Dedifferentiated amniotic fluid mesenchymal stem cell (primary cell): ENCODE measurements around the gene DEFB114.

Experiments
- DNase-seq: peaks from one replicate; pipeline ENCODE4 v3.0.0-alpha.2; 2016; ENCODE audit errors: extremely low spot score

DEFB114 gene

DNA sequence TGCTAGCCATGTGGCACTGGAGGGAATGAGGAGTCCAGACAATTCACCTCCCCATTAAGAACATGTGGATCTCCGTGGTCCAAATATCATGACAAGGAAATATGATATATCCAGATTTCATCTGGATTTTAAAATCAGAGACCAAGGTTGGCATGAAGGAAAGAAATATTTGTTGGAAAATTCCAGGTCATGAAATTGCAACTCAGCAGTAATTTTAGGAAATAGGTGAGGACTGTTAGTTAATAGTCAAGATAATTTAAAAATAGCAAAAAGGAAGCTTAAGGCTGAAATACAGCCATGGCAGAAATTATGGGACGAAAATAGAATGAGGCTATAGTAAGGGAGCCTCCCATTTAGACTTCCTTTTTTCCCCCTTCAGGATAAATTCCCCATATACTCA, 26.9 kb downstream of the DEFB114 start:
- no peak for DNase-seq

DNA sequence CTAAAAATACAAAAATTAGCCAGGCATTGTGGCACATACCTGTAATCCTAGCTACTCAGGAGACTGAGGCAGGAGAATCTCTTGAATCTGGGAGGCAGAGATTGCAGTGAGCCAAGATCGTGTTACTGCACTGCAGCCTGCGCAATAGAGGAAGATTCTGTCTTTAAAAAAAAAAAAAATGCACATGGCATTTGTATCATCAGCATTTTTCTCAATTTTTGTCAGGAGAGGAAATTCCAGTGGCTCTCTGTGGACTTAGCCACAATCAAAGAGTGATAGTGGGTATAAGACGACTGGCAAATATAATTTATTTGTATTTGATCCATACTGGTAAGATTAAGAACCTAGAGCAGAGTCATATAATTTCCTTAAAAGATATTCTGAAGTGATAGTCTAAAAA, 28.6 kb downstream of the DEFB114 start:
- no peak for DNase-seq

DNA sequence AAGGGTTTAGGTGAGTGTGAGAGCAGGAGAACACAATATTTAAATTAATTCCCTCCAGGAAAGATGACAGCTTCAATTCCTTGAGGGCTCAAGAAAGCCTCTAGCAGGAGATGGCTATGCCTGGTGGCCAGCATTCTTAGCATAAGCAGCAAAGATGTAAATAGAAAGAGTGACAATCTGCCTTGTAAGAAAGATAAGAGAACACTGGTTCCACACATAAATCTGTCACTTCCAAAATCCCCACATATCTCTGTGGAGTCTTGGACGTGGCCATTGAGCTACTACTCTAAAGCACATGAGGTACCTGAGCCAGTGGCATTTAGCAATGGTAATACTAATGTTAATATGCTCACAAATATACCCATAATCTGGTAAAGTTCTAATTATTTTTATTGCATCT, 29.2 kb downstream of the DEFB114 start:
- DNase-seq, result no peak

DNA sequence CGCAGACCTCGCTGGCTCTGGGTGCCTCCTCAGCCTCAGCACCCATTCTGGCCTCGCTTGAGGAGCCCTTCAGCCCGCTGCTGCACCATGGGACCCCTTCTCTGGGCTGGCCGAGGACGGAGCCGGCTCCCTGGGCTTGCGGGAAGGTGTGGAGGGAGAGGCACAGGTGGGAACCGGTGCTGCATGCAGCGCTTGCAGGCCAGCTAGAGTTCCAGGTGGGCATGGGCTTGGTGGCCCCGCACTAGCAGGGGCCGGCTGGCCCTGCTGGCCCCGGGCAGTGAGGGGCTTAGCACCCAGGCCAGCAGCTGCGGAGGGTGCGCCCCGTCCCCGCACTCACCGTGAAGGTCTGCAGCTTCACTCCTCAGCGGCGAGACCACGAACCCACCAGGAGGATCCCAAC, 30.4 kb downstream of the DEFB114 start:
- DNase-seq, result no peak

DNA sequence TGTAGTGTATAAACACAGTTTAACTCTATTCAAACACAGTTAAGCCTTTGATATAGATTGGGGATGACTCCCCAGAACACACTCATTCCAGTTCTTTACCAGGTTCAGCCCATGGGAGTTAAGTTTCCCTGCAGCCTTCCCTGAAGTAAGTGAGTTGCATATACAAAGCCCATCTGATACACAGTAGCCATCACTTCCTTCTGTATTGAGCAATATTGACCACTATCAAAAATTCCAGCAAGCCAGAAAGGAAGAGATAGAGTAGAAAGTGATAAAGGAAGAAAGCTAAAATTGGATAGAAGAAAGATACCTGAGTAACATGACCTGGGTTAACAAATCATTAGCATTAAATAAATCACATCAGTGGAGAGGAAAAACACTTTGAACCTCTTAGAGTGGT, 34.6 kb downstream of the DEFB114 start:
- DNase-seq, result no peak

DNA sequence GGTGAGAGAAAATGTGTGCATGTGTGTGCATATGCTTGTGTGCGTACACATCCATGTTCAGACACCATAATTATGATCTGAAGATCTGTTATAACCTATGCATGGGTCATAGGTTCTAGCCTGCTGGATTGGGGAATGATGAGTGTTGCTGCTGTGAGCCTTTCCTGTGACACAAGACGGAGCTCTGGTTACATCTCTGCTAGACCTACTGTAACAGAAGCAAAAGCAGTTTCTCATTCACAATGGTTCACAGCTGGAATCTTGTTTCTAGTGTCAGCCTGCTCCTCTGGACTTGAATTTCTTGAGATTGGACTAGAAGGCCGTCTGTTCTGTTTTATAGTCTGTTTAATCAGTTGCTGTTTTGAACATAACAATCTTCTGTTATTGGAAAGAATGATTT, 40.1 kb downstream of the DEFB114 start:
- no peak for DNase-seq

DNA sequence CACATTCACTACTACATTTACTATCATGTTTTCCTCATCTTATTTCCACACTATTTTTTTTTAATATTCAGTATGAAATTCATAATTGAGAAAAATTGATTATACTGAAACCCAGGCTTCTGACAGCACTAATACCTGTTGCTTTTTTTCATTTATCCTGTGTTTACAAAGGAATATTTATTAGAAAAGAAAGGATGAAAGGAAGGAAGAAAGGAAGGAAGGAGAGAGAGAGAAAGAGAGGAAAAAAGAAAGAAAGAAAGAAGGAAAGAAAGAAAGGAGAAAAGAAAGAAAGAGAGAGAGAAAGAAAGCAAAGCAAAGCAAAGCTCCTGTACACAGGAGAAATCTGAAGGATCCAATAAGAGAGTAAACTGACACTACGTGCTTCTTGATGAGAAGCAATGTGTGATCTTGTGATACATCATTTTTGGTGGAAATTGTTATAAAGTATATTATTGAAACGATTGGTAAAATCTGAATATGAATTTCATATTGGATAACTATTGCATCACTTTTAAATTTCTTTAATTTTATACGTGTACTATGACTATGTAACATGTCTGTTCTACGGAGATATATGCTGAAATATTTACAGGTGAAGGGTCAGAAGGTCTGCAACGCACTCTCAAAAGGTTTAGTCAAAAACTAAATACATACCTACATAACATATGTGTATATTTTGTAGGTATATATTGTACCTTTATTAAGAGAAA, 43.9 kb downstream of the DEFB114 start:
- no peak for DNase-seq

DNA sequence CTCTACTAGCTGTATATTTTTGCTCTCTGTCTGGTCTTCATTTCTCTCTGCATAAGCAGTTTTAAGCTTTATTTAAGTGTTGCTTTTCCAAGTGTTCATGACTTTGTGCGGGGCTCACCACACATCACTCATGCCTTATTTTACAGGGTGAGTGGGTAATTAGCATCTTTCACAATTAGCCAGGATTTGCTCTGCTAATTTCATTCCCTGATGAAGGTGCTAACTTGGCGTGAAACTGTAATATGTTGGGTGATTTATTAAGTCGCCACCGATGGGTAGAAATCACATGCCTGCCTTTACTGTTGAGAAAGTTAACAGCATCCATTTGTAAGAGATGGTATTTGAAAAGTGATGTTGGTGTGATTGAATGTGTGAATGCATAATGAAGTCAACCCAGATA, 44.7 kb downstream of the DEFB114 start:
- no peak for DNase-seq

DNA sequence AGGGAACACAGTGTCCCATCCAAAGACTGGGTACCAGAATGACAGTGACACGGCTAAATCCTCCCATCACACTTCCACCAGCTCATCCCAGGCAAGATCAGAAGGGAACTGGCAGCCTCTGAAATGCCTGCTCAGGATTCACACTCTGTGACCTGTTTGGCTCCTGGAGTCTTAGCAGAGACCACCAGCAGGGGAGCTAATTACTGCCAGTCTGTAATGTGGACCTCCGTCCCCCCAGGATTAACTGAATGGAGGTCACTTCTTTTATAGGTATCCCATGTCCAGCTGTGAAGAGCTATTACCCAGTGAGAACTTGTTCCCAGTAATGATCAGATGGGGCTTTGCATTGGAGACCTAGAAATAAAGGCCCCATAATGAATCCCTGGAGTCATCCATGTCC, 45.2 kb downstream of the DEFB114 start:
- DNase-seq, result no peak

DNA sequence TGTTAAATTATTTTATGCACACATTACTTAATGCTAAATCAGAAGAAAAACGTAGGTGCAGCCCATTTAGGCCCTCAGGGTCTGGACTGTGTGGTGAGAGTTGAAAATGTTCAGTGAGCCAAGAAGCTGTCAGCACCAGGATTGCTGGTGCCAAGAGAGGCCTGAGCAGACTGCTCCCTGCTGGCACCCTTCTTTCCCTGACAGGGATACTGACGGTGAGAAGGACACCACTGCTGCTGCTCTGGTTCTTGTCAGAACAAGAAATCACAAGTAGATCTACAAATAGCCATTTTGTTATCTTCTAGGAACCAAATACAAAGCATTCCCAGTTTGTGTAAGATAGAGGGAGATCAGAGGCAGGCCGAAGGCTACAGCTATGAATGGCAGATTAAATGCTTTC, 48.9 kb downstream of the DEFB114 start:
- no peak for DNase-seq

DNA sequence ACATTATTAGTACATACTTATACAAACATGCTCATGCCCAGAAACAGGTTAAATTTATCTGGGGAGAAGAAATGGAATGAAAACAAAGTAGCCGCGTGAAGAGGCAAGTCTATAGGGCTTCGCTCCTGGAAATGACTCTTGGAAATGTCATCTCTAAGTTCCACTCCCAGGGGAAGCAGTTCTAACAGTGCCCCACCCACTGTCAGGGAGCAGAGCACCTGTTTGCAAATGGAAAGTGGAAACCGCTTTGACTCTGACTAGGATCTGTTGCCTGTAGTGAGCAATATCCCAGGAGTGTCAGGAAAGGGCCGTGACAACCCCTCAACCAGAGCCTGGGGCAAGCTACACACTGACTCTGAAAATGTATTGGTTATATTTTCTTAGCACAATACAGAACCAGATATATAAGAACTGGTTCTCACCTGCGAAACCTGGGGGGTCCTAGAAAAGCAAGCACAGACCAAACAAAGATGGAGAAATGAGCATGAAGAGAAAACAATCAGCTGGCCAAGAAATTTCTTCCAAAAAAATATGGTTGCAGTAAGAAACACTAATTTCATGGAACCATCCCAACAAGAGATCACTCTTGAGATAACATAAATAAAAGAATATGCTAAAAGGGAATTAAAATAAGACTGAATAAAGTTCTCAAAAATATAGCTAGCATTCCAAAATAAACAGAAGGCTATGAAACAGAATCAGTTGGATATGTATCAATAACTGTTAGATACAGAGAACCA, 50.2 kb downstream of the DEFB114 start:
- no peak for DNase-seq

DNA sequence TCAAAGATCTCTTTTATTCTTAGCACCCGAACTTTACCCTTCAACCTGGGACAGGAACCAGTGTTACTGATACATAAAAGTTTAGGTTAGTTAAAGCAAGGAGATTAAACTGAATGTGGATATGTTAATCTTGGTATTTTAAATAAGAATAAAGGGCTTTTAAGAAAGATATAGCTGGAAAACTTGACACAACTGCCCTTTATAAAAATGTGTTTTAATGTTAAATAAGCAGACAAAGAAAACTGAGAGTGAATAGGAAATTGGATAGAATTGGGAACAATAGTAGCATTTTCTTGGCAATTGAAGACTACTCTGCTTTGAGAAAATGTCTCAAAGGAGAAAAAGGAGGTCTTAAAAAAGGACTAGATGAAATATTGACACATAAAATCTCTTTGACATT, 51.8 kb downstream of the DEFB114 start:
- DNase-seq, result no peak

DNA sequence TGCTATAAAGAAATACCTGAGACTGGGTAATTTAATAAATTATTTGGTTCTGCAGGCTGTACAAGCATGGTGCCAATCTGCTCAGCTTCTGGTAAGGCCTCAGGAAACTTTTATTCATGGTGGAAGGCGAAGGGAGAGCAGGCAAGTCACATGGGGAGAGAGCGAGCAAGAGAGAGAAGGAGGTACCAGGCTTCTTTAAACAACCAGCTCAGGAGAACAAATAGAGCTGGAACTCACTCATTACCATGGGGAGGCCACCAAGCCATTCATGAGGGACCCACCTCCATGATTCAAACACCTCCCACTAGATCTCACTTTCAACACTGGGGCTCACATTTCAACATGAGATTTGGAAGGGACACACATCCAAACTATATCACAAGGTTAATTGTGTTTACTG, 52.7 kb downstream of the DEFB114 start:
- DNase-seq, result no peak
